Large intestine (tissue), 3 donors: Measurements from ENCODE around the gene TBCD. TPM values are rescaled to one million over a fixed set of nuclear protein-coding genes. Genes with fewer than 3 reads are reported as not detected.

Source experiments
- DNase-seq, 2 donors: peaks; one replicate each; pipeline versions ENCODE4 v3.0.0 to v3.0.0-alpha.2; 2013
- H3K27ac ChIP-seq: one replicate; pipeline ENCODE4 v1.5.1; 2013; ENCODE audit warnings: low read length
- H3K27me3 ChIP-seq: 2 replicates; pipeline ENCODE4 v1.6.1; 2013; ENCODE audit warnings: low read length; ENCODE audit not compliant: control insufficient read depth, insufficient read depth
- H3K36me3 ChIP-seq: 2 replicates; pipeline ENCODE4 v1.6.1; 2013; ENCODE audit warnings: low read length; ENCODE audit not compliant: control insufficient read depth, insufficient read depth
- H3K4me1 ChIP-seq: one replicate; pipeline ENCODE4 v1.6.1; 2013; ENCODE audit warnings: low read length; ENCODE audit not compliant: control insufficient read depth, insufficient read depth
- H3K4me3 ChIP-seq: one replicate; pipeline ENCODE4 v1.5.1; 2013; ENCODE audit warnings: low read length
- H3K9me3 ChIP-seq: one replicate; pipeline ENCODE4 v1.6.1; 2013; ENCODE audit warnings: mild to moderate bottlenecking, low read depth, low read length, moderate library complexity; ENCODE audit not compliant: control insufficient read depth
- WGBS: methylation state at CpG from one replicate; pipeline ENCODE4 v1.1.5; 2013; ENCODE audit warnings: low lambda C conversion rate; ENCODE audit not compliant: insufficient coverage; 5-methylcytosine and 5-hydroxymethylcytosine counted together
- polyA plus RNA-seq: library from polyadenylated mRNA; unstranded; fragments of 120-200 nt; gene quantifications from one replicate; pipeline ENCODE4 v1.2.1, GENCODE V29; 2013

Gene TBCD
- polyA plus RNA-seq, 1 donor, result 81.9 TPM

GRCh38 chr17:82822281-82822680 lies 70.4 kb downstream of the TBCD start:
- H3K4me1 ChIP-seq, result no peaks in the 10 kb centered on the region
- no peak overlapping the region for H3K4me3 ChIP-seq
- H3K27ac ChIP-seq, result no peak overlapping the region
- peaks cover 15% of the 10 kb centered on the region for H3K9me3 ChIP-seq
- DNase-seq, result no peak
- no peaks in the 10 kb centered on the region for H3K27me3 ChIP-seq
- 94% methylated on average over 7 of the region's 16 CpGs for WGBS
- peaks cover 39% of the 10 kb centered on the region for H3K36me3 ChIP-seq

- Histone ChIP-seq H3K36me3 (peaks cover 40% of the 10 kb centered on the region), H3K4me3 (no peak overlapping the region)
- no CpG with 5 or more reads among the region's 5 CpGs for WGBS
Observed at GRCh38 chr17:82823004-82823403, 71.1 kb downstream of the TBCD start.

GRCh38 chr17:82825540-82826124 lies 73.8 kb downstream of the TBCD start:
- WGBS, result no CpG with 5 or more reads among the region's 8 CpGs
- Histone ChIP-seq H3K27me3 (no peaks in the 10 kb centered on the region), H3K36me3 (peaks cover 41% of the 10 kb centered on the region), H3K4me1 (no peaks in the 10 kb centered on the region), H3K4me3 (no peak overlapping the region), H3K9me3 (peaks cover 3% of the 10 kb centered on the region), H3K27ac (no peak overlapping the region)
- no peak for DNase-seq

More at GRCh38 chr17:82823004-82823403, 71.1 kb downstream of the TBCD start:
- DNase-seq, result no peak
- H3K9me3 ChIP-seq, result peaks cover 15% of the 10 kb centered on the region
- no peak overlapping the region for H3K27ac ChIP-seq
- H3K27me3 ChIP-seq, result no peaks in the 10 kb centered on the region
- H3K4me1 ChIP-seq, result no peaks in the 10 kb centered on the region

- Histone ChIP-seq H3K4me3 (no peak overlapping the region), H3K27me3 (no peaks in the 10 kb centered on the region), H3K36me3 (peaks cover 43% of the 10 kb centered on the region), H3K27ac (no peak overlapping the region), H3K4me1 (no peaks in the 10 kb centered on the region), H3K9me3 (peaks cover 3% of the 10 kb centered on the region)
- DNase-seq, result no peak
Observed at GRCh38 chr17:82826211-82826610, 74.3 kb downstream of the TBCD start.

GRCh38 chr17:82826956-82827355 lies 75.1 kb downstream of the TBCD start:
- Histone ChIP-seq H3K4me1 (no peaks in the 10 kb centered on the region), H3K9me3 (peaks cover 3% of the 10 kb centered on the region), H3K27me3 (no peaks in the 10 kb centered on the region), H3K36me3 (peaks cover 38% of the 10 kb centered on the region), H3K27ac (no peak overlapping the region), H3K4me3 (no peak overlapping the region)
- no CpG with 5 or more reads among the region's 7 CpGs for WGBS
- DNase-seq, result no peak

- no peak overlapping the region for H3K4me3 ChIP-seq
Observed at GRCh38 chr17:82828875-82829487, 77.1 kb downstream of the TBCD start.

GRCh38 chr17:82830249-82830661 lies 78.4 kb downstream of the TBCD start:
- peak; percentile 38 to 39 for DNase-seq
- H3K4me1 ChIP-seq, result no peaks in the 10 kb centered on the region
- no CpG with 5 or more reads among the region's 22 CpGs for WGBS
- H3K36me3 ChIP-seq, result peaks cover 35% of the 10 kb centered on the region
- H3K27me3 ChIP-seq, result no peaks in the 10 kb centered on the region
- no peaks in the 10 kb centered on the region for H3K9me3 ChIP-seq
- H3K27ac ChIP-seq, result no peak overlapping the region
- no peak overlapping the region for H3K4me3 ChIP-seq

More at GRCh38 chr17:82828875-82829487, 77.1 kb downstream of the TBCD start:
- Histone ChIP-seq H3K27ac (no peak overlapping the region), H3K4me1 (no peaks in the 10 kb centered on the region), H3K9me3 (no peaks in the 10 kb centered on the region), H3K36me3 (peaks cover 35% of the 10 kb centered on the region), H3K27me3 (no peaks in the 10 kb centered on the region)
- no peak for DNase-seq
- WGBS, result 100% methylated on average over 3 of the region's 26 CpGs

GRCh38 chr17:82831041-82831817 lies 79.4 kb downstream of the TBCD start:
- Histone ChIP-seq H3K4me1 (no peaks in the 10 kb centered on the region), H3K9me3 (no peaks in the 10 kb centered on the region), H3K27ac (no peak overlapping the region), H3K36me3 (peaks cover 35% of the 10 kb centered on the region), H3K4me3 (no peak overlapping the region), H3K27me3 (no peaks in the 10 kb centered on the region)
- DNase-seq, result no peak
- WGBS, result 94% methylated on average over 3 of the region's 29 CpGs

- Histone ChIP-seq H3K4me3 (no peak overlapping the region), H3K36me3 (peaks cover 35% of the 10 kb centered on the region), H3K4me1 (peaks cover 3% of the 10 kb centered on the region), H3K9me3 (no peaks in the 10 kb centered on the region), H3K27me3 (no peaks in the 10 kb centered on the region), H3K27ac (no peak overlapping the region)
- WGBS, result no CpG with 5 or more reads among the region's 18 CpGs
- DNase-seq, result no peak
Observed at GRCh38 chr17:82831818-82832200, 79.9 kb downstream of the TBCD start.

- no CpG with 5 or more reads among the region's 20 CpGs for WGBS
- Histone ChIP-seq H3K27me3 (no peaks in the 10 kb centered on the region), H3K36me3 (peaks cover 31% of the 10 kb centered on the region), H3K4me1 (peaks cover 9% of the 10 kb centered on the region), H3K4me3 (no peak overlapping the region), H3K27ac (no peak overlapping the region), H3K9me3 (no peaks in the 10 kb centered on the region)
- DNase-seq, result no peak
Observed at GRCh38 chr17:82832411-82832810, 80.5 kb downstream of the TBCD start.
